Sigmoid colon (tissue), 3 donors: ENCODE results near the gene GSE1.

Source experiments
- POLR2A ChIP-seq, 2 donors: fragments of 450-650 bp; IDR thresholded peaks; one replicate each; pipeline ENCODE4 v1.6.1; 2016; ENCODE audit warnings: antibody characterized with exemption in 2 of 2, mild to moderate bottlenecking in 2 of 2, moderate library complexity in 2 of 2
- TF ChIP-seq, protein P1 (sequence below), 4 experiments: fragments of 450-650 bp in 3 of 4; fragments of 200-600 bp in 1 of 4; IDR thresholded peaks; one replicate each; pipeline ENCODE4 v1.5.1; 2016 to 2019; ENCODE audit warnings: antibody characterized with exemption in 4 of 4, mild to moderate bottlenecking in 3 of 4, moderate library complexity in 2 of 4

DNA sequence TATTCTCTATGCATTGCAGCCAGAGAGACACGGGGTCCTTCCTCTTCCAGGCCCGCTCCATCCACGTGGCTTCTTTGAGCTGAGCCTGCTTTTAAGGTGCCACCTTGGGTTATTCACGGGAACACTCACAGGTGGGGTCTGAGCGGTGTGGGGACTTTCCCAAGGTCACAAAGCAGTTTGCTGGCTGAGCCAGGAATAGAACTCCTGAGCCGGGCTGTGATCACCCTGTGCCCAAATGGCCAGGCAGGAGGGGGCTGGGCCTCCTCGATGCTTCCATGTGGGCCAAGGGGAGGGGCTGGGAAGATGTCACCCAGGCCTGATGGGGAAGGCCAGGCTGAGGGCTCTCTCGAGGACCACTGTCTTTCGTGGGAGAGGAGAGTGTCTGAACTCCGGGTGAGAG, 13.0 kb upstream of the GSE1 start:
- TF ChIP-seq, protein P1, sequence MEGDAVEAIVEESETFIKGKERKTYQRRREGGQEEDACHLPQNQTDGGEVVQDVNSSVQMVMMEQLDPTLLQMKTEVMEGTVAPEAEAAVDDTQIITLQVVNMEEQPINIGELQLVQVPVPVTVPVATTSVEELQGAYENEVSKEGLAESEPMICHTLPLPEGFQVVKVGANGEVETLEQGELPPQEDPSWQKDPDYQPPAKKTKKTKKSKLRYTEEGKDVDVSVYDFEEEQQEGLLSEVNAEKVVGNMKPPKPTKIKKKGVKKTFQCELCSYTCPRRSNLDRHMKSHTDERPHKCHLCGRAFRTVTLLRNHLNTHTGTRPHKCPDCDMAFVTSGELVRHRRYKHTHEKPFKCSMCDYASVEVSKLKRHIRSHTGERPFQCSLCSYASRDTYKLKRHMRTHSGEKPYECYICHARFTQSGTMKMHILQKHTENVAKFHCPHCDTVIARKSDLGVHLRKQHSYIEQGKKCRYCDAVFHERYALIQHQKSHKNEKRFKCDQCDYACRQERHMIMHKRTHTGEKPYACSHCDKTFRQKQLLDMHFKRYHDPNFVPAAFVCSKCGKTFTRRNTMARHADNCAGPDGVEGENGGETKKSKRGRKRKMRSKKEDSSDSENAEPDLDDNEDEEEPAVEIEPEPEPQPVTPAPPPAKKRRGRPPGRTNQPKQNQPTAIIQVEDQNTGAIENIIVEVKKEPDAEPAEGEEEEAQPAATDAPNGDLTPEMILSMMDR (IDR thresholded peaks at IDR 0.05), result no peak
- no peak for TF ChIP-seq POLR2A (IDR thresholded peaks at IDR 0.05)
